ENCODE results near the gene KIF18B.

The KIF18B gene

DNA sequence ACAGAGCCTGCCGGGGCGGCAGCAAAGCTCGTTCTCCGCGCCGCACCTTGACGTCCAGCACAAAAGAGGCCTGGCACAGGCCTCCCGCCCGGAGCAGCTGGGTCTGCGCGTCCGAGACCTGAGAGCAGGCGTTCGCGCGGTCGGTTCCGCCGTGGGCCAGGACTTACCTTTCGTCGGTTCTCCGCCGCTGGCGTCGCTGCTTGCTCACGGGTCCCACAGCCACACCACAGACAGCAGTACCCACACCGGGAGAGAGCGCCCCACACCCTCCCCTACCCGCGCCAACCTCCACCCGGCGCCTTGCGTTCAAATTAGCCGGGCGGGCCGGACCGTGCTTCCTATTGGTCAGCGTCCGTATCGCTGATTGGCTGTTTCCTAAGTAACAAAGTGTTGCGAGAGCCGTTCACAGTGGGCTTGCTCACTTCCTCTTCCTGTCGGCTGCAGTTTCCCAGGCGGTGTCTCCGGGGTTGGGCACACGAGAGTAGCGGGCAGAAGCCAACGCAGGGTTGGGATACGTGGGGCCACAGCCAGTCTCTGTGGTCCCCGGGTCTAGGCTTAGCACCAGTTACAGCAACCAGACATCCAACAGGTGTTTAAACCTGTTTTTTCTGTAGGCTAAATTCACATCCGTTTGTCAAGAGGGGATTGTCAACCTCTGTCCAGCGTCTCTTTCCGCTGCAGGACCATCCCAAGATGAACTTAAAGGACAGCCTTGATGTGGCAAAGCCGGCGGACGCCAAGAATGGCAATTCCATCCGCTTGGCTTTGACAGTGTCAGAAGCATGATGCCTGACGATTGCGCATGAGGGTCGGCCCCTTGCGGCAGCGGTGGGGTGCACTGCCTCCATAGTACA lies at the start of gene KIF18B:
KIF18B (minus strand) TSS at position 313 of the 854 bp plus-strand sequence. CDS start 11,429 bp downstream, outside the sequence.
- no peak for TF ChIP-seq ZBTB7A (IDR thresholded peaks at IDR 0.05; ENCODE audit: low read depth)
- TF ChIP-seq TEAD4 (IDR thresholded peaks at IDR 0.05) = no peak
- TF ChIP-seq CREB1 (IDR thresholded peaks at IDR 0.05; ENCODE audit: low read depth) = 0 out of 2 replicates have a peak, but pooled peaks have one; percentile 36
- peak; percentile 58; the same call in 1 of the 2 replicates for TF ChIP-seq CEBPB (IDR thresholded peaks at IDR 0.05)
- TF ChIP-seq FOXM1 (IDR thresholded peaks at IDR 0.05; ENCODE audit: borderline replicate concordance, low read depth) = peak; percentile 98
- TF ChIP-seq NFIC (IDR thresholded peaks at IDR 0.05) = peak; percentile 25; the same call in 1 of the 2 replicates
- peak; percentile 81; the same call in 1 of the 2 replicates for TF ChIP-seq TAF1 (IDR thresholded peaks at IDR 0.05; ENCODE audit: low read depth)
- TF ChIP-seq EP300 (IDR thresholded peaks at IDR 0.05; ENCODE audit: borderline replicate concordance) = peak; percentile 11; the same call in 1 of the 2 replicates
- TF ChIP-seq TCF12 (IDR thresholded peaks at IDR 0.05; ENCODE audit: low read depth) = no peak; the same call in 1 of the 2 replicates
- TF ChIP-seq MAX (IDR thresholded peaks at IDR 0.05) = peak; percentile 70
- TF ChIP-seq, protein P1, sequence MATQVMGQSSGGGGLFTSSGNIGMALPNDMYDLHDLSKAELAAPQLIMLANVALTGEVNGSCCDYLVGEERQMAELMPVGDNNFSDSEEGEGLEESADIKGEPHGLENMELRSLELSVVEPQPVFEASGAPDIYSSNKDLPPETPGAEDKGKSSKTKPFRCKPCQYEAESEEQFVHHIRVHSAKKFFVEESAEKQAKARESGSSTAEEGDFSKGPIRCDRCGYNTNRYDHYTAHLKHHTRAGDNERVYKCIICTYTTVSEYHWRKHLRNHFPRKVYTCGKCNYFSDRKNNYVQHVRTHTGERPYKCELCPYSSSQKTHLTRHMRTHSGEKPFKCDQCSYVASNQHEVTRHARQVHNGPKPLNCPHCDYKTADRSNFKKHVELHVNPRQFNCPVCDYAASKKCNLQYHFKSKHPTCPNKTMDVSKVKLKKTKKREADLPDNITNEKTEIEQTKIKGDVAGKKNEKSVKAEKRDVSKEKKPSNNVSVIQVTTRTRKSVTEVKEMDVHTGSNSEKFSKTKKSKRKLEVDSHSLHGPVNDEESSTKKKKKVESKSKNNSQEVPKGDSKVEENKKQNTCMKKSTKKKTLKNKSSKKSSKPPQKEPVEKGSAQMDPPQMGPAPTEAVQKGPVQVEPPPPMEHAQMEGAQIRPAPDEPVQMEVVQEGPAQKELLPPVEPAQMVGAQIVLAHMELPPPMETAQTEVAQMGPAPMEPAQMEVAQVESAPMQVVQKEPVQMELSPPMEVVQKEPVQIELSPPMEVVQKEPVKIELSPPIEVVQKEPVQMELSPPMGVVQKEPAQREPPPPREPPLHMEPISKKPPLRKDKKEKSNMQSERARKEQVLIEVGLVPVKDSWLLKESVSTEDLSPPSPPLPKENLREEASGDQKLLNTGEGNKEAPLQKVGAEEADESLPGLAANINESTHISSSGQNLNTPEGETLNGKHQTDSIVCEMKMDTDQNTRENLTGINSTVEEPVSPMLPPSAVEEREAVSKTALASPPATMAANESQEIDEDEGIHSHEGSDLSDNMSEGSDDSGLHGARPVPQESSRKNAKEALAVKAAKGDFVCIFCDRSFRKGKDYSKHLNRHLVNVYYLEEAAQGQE (IDR thresholded peaks at IDR 0.05; ENCODE audit: low read depth) = peak; percentile 56; the same call in 1 of the 2 replicates
- TF ChIP-seq USF1 (IDR thresholded peaks at IDR 0.05) = no peak
- TF ChIP-seq YY1 (IDR thresholded peaks at IDR 0.05; ENCODE audit: low read depth) = no peak
- no peak for TF ChIP-seq EGR1 (IDR thresholded peaks at IDR 0.05)
- peak; percentile 19; the same call in 1 of the 2 replicates for TF ChIP-seq RAD21 (IDR thresholded peaks at IDR 0.05; ENCODE audit: low read depth)

- TF ChIP-seq TCF12 (IDR thresholded peaks at IDR 0.05; ENCODE audit: low read depth) (no peak), ZBTB7A (IDR thresholded peaks at IDR 0.05; ENCODE audit: low read depth) (no peak), EGR1 (IDR thresholded peaks at IDR 0.05) (no peak), NFIC (IDR thresholded peaks at IDR 0.05) (no peak), MAX (IDR thresholded peaks at IDR 0.05) (no peak), EP300 (IDR thresholded peaks at IDR 0.05; ENCODE audit: borderline replicate concordance) (no peak), TAF1 (IDR thresholded peaks at IDR 0.05; ENCODE audit: low read depth) (no peak), USF1 (IDR thresholded peaks at IDR 0.05) (no peak), TEAD4 (IDR thresholded peaks at IDR 0.05) (no peak), CREB1 (IDR thresholded peaks at IDR 0.05; ENCODE audit: low read depth) (no peak), CEBPB (IDR thresholded peaks at IDR 0.05) (no peak), FOXM1 (IDR thresholded peaks at IDR 0.05; ENCODE audit: borderline replicate concordance, low read depth) (no peak), YY1 (IDR thresholded peaks at IDR 0.05; ENCODE audit: low read depth) (no peak), RAD21 (IDR thresholded peaks at IDR 0.05; ENCODE audit: low read depth) (no peak)
- TF ChIP-seq, protein P1 (IDR thresholded peaks at IDR 0.05; ENCODE audit: low read depth) = no peak
These were observed 48.7 kb upstream of the KIF18B start for GRCh38 chr17:44996304-44996703.

DNA sequence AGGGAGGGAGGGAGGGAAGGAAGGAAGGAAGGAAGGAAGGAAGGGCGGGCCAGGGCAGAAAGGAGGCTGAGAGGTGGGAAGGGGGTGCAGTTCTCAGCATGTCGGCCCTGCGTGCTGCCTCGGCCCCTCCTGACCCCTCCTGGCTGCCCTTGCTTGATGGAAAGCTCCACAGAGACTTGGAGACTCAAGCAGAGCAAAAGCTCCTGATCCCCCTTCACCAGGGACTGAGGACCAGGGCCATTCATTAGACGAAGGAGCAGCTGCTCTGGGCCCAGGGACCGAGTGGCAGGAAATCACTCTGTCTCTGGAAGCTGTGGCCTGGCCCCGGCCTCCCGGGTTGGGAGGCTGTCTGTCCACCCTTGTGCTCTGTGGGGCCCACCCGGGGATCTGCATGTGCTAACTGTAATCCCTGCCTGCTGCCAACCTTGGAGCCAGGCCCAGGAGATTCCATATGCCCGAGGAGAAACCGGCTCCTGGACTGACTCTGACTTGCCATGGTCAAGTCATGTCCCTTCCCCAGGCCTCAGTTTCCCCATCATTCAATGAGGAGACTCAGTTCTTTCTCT lies 47.9 kb upstream of the KIF18B start:
- no peak for TF ChIP-seq TAF1 (IDR thresholded peaks at IDR 0.05; ENCODE audit: low read depth)
- TF ChIP-seq EP300 (IDR thresholded peaks at IDR 0.05; ENCODE audit: borderline replicate concordance) = no peak
- no peak for TF ChIP-seq CEBPB (IDR thresholded peaks at IDR 0.05)
- TF ChIP-seq MAX (IDR thresholded peaks at IDR 0.05) = no peak
- TF ChIP-seq FOXM1 (IDR thresholded peaks at IDR 0.05; ENCODE audit: borderline replicate concordance, low read depth) = no peak
- no peak for TF ChIP-seq YY1 (IDR thresholded peaks at IDR 0.05; ENCODE audit: low read depth)
- TF ChIP-seq ZBTB7A (IDR thresholded peaks at IDR 0.05; ENCODE audit: low read depth) = no peak
- TF ChIP-seq TEAD4 (IDR thresholded peaks at IDR 0.05) = no peak

DNA sequence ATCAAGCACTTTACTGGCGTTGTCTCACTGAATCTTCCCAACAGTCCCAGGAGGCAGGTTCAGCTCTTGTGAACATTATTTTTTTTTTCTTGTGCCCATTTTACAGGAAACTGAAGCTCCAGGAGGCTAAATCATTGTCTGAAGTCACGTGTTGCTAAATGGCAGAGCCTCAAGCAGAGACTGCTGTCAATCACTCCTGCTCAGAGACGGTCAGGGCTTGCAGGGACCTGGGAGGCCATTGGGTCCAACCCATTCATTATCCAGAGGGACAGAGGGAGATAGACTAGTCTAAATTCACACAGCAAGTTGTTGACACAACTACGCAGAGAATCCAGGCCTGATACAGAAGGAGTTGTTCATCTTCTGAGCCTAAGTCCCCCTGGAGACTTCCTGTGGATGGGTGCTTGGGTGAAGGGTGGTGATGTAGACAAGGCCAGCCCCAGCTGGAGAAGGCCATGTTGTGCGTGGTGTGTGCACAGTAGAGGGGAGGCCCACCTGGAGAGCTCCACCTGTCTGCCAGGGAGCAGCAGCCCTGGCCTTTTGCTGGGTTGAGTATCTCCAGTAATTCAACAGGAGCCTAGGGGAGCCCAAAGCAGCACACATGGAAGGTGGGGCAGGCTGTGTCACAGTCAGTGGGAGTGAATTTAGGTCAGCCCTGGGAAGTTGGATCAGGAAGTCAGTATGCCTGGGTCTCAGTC lies 44.8 kb upstream of the KIF18B start:
- TF ChIP-seq TAF1 (IDR thresholded peaks at IDR 0.05; ENCODE audit: low read depth) (no peak), EP300 (IDR thresholded peaks at IDR 0.05; ENCODE audit: borderline replicate concordance) (no peak), USF1 (IDR thresholded peaks at IDR 0.05) (no peak), CREB1 (IDR thresholded peaks at IDR 0.05; ENCODE audit: low read depth) (no peak)
- TF ChIP-seq, protein P1 (IDR thresholded peaks at IDR 0.05; ENCODE audit: low read depth) = no peak

Measured in Ishikawa (cell line).